ENCODE data around the gene CTXN3.

GRCh38 chr5:127702434-127702833 lies 53.6 kb downstream of the CTXN3 start:
- TF ChIP-seq TCF7L2 (IDR thresholded peaks at IDR 0.05; ENCODE audit: low read depth, low read length) (no peak), CTCF (IDR thresholded peaks at IDR 0.05) (no peak), POLR2AphosphoS5 (IDR thresholded peaks at IDR 0.05; ENCODE audit: low read depth, low read length) (no peak), REST (IDR thresholded peaks at IDR 0.05; ENCODE audit: insufficient read depth in 1 of 2, low read depth in 2 of 2, low read length in 1 of 2) (no peak)

Measured in Panc1 (cell line).